GM12878 (cell line): ENCODE data around the gene CDH8. TPM values are rescaled to one million over a fixed set of nuclear protein-coding genes. Genes with fewer than 3 reads are reported as not detected.

Experiments
- ATAC-seq: fragments of 200-7000 bp; cut with Tn5 transposase; 3 replicates; pipeline ENCODE4 v1.9.1; 2020; ENCODE audit warnings: mild to moderate bottlenecking, moderate library complexity
- BruUV-seq: library from RNA; stranded (reverse); fragments of 400-500 nt; replicated peaks from 2 replicates; lab custom pipeline; 2021; lab: Mats Ljungman, UMichigan
- CTCF ChIA-PET: fragments of 300-600 bp; sonication (Branson Sonifier 250); formaldehyde crosslinking; extraction: SDS; loops from one replicate; lab custom pipeline; 2021; ENCODE audit warnings: inconsistent platforms; lab: Yijun Ruan, JAX
- POLR2A ChIA-PET: fragments of 350-600 bp; formaldehyde crosslinking; extraction: SDS; loops from one replicate; lab custom pipeline; 2021; ENCODE audit warnings: inconsistent platforms; lab: Charles Lee
- RAD21 ChIA-PET: fragments of 300-600 bp; sonication (Branson Sonifier 250); formaldehyde crosslinking; loops from one replicate; lab custom pipeline; 2023; ENCODE audit warnings: antibody characterized with exemption; ENCODE audit not compliant: unreplicated experiment; lab: Charles Lee
- SMC1A ChIA-PET: fragments of 300-600 bp; sonication (Branson Sonifier 250); formaldehyde crosslinking; loops from one replicate; lab custom pipeline; 2023; ENCODE audit not compliant: unreplicated experiment, uncharacterized antibody; lab: Charles Lee
- DNase-seq: peaks from one replicate; pipeline ENCODE4 v3.0.0-alpha.2; 2011; ENCODE audit warnings: low read depth, low spot score
- FAIRE-seq: peaks from 3 replicates; lab custom pipeline; 2011; peaks lifted over from hg19 to GRCh38; lab: Jason Lieb, UNC
- H2AFZ ChIP-seq: 2 replicates; pipeline ENCODE4 v1.6.0; 2011; ENCODE audit warnings: low read depth, low read length, control low read depth; ENCODE audit not compliant: control insufficient read depth
- H3K27ac ChIP-seq: 2 replicates; pipeline ENCODE4 v1.5.1; 2011; ENCODE audit warnings: control low read depth; ENCODE audit not compliant: control insufficient read depth, insufficient read depth
- H3K27me3 ChIP-seq, 2 experiments: replicated peaks in 1 of 2; 2 replicates each; pipeline versions ENCODE4 v1.6.0 to v1.6.1; 2011; ENCODE audit warnings: low read length in 1 of 2; ENCODE audit not compliant: control insufficient read depth in 2 of 2, insufficient read depth in 2 of 2
- H3K36me3 ChIP-seq, 2 experiments: 2 replicates each; pipeline ENCODE4 v1.5.1; 2011; ENCODE audit warnings: low read length in 1 of 2; ENCODE audit not compliant: control insufficient read depth in 2 of 2, insufficient read depth in 2 of 2
- H3K4me1 ChIP-seq: 2 replicates; pipeline ENCODE4 v1.6.1; 2011; ENCODE audit warnings: mild to moderate bottlenecking, low read length, moderate library complexity, mixed read lengths; ENCODE audit not compliant: control insufficient read depth, insufficient read depth
- H3K4me2 ChIP-seq: 2 replicates; pipeline ENCODE4 v1.6.0; 2011; ENCODE audit warnings: control low read depth; ENCODE audit not compliant: control insufficient read depth, insufficient read depth
- H3K4me3 ChIP-seq: fragments of 200-600 bp; sonication (generic); 2 replicates; pipeline ENCODE4 v1.5.1; 2016
- H3K79me2 ChIP-seq: 2 replicates; pipeline ENCODE4 v1.6.0; 2011; ENCODE audit warnings: low read length; ENCODE audit not compliant: control insufficient read depth, insufficient read depth
- H3K9ac ChIP-seq: 2 replicates; pipeline ENCODE4 v1.8.0; 2011; ENCODE audit warnings: low read length, control low read depth, mixed read lengths; ENCODE audit not compliant: control insufficient read depth, insufficient read depth
- H3K9me3 ChIP-seq: replicated peaks from 3 replicates; pipeline ENCODE4 v1.5.1; 2011; ENCODE audit warnings: mild to moderate bottlenecking, low read length; ENCODE audit not compliant: control insufficient read depth, insufficient read depth
- H4K20me1 ChIP-seq: 2 replicates; pipeline ENCODE4 v1.6.0; 2011; ENCODE audit not compliant: control insufficient read depth, insufficient read depth
- BHLHE40 ChIP-seq, 2 experiments: fragments of 450-650 bp in 1 of 2; IDR thresholded peaks; 2 replicates each; pipeline ENCODE4 v1.6.1; 2011 to 2017; ENCODE audit warnings: low read depth in 2 of 2, borderline replicate concordance in 1 of 2, improper control_type of control experiment in 1 of 2, low read length in 1 of 2, mild to moderate bottlenecking in 1 of 2
- ESRRA ChIP-seq: IDR thresholded peaks from 2 replicates; pipeline ENCODE4 v1.6.1; 2012; ENCODE audit warnings: mild to moderate bottlenecking, low read length, improper control_type of control experiment
- KDM1A ChIP-seq: fragments of 200-600 bp; sonication (generic); IDR thresholded peaks from 2 replicates; pipeline ENCODE4 v1.6.1; 2016; ENCODE audit warnings: borderline replicate concordance
- MYC ChIP-seq: IDR thresholded peaks from 2 replicates; pipeline ENCODE4 v1.6.1; 2011; ENCODE audit warnings: mild to moderate bottlenecking, low read length, moderate library complexity, inconsistent platforms; ENCODE audit not compliant: insufficient read depth, insufficient replicate concordance, insufficient read length, severe bottlenecking
- PAX8 ChIP-seq: fragments of 450-650 bp; IDR thresholded peaks from 2 replicates; pipeline ENCODE4 v1.6.1; 2017; ENCODE audit warnings: mild to moderate bottlenecking, moderate library complexity
- POLR2A ChIP-seq: IDR thresholded peaks from 2 replicates; pipeline ENCODE4 v1.6.1; 2011; ENCODE audit warnings: low read depth, mild to moderate bottlenecking, low read length
- RAD21 ChIP-seq: IDR thresholded peaks from 2 replicates; pipeline ENCODE4 v1.6.1; 2011; ENCODE audit warnings: mild to moderate bottlenecking, low read depth, low read length, moderate library complexity; ENCODE audit not compliant: insufficient read depth
- RCOR1 ChIP-seq: conservative IDR thresholded peaks from 2 replicates; pipeline ENCODE4 v1.6.1; 2012; ENCODE audit warnings: low read depth, low read length, improper control_type of control experiment
- SIN3A ChIP-seq: IDR thresholded peaks from 2 replicates; pipeline ENCODE4 v1.6.1; 2012; ENCODE audit warnings: low read depth, low read length, improper control_type of control experiment
- SMAD5 ChIP-seq: IDR thresholded peaks from 2 replicates; pipeline ENCODE4 v1.6.1; 2016; ENCODE audit warnings: antibody characterized with exemption, low read depth
- ZNF622 ChIP-seq: fragments of 450-650 bp; IDR thresholded peaks from 2 replicates; pipeline ENCODE4 v1.6.1; 2017; ENCODE audit warnings: mild to moderate bottlenecking, inconsistent platforms
- WGBS: methylation state at CpG from one replicate; pipeline ENCODE4 v1.1.6; 2016; ENCODE audit warnings: low lambda C conversion rate; ENCODE audit not compliant: insufficient replicate concordance, insufficient coverage; ENCODE audit errors: missing lambda C conversion rate; 5-methylcytosine and 5-hydroxymethylcytosine counted together
- in situ Hi-C: fragments of 300-500 bp; cut with MboI; formaldehyde crosslinking; loops from 9 replicates; pipeline ENCODE4 v1.14.3; 2018; ENCODE audit warnings: mixed read lengths
- intact Hi-C: fragments of 100-400 bp; cut with micrococcal nuclease; formaldehyde crosslinking; loops from one replicate; pipeline ENCODE4 v1.14.2; 2022; ENCODE audit not compliant: unreplicated experiment
- polyA plus RNA-seq, 11 experiments: library from polyadenylated mRNA; depleted of rRNA in 4 of 11; unstranded in 6 of 11; stranded (reverse) in 5 of 11; fragments of >200 nt; fragmentation: Nextera tagmentation in 4 of 11; fragmentation: Illumina TruSeq in 1 of 11; extraction: Ambion mirVana in 4 of 11; extraction: Trizol in 1 of 11; gene quantifications; 1 replicate in 1 of 11; 2 replicates in 10 of 11; pipeline versions ENCODE4 v1.2.1 to v1.2.3, GENCODE V29; 2011 to 2016; ENCODE audit warnings: inconsistent platforms in 2 of 11, missing spikeins in 2 of 11, low read depth in 1 of 11
- total RNA-seq, 4 experiments: library from RNA; depleted of rRNA in 3 of 4; stranded (reverse); fragments of >200 nt in 3 of 4; fragmentation: Illumina TruSeq in 1 of 4; extraction: Trizol in 1 of 4; gene quantifications; 2 replicates each; pipeline versions ENCODE4 v1.2.1 to v1.2.3, GENCODE V29; 2013 to 2021
- TF ChIP-seq, protein P1 (sequence below): fragments of 450-650 bp; IDR thresholded peaks from 2 replicates; pipeline ENCODE4 v1.6.1; 2017; ENCODE audit warnings: mild to moderate bottlenecking, low read depth, inconsistent platforms; ENCODE audit not compliant: poor library complexity, severe bottlenecking

Gene CDH8
- total and polyA plus RNA-seq, 10 of the 15 experiments (the other 5 are each of a cell fraction or from before 2014, with no cell fraction given): 0.13 to 0.68 (median 0.25) TPM; not detected in 3

DNA sequence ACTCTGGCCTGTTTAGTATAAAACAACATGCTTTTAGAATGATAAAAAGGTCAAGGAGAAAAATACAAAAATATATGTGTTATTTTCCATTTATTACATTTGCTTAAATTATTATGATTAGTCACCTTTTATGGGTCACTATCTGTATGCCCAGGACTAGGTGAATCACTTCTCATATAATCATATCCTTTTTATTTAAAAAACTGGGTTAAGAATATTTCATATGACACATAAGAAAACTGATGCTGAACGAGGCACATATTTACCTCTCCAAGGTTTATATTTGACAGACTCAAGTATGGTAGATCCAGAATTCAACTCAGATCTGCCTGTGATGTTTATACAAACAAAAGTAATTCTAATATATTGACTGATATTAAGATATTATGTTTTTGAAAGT is 134.5 kb downstream of the CDH8 start:
- H2AFZ ChIP-seq: no peak overlapping the region
- POLR2A ChIA-PET: no interaction called here
- TF ChIP-seq RCOR1: no peak
- no peak for TF ChIP-seq BHLHE40 (IDR thresholded peaks at IDR 0.05; ENCODE audit: borderline replicate concordance in 1 of 2, low read depth in 2 of 2, low read length in 1 of 2)
- no peak for TF ChIP-seq ESRRA
- TF ChIP-seq, all 136 proteins: peak for 0
- Histone ChIP-seq H4K20me1 (no peaks in the 10 kb centered on the region), H3K27me3 (no peaks in the 10 kb centered on the region; a peak in 1 of 4 replicates), H3K4me3 (no peak overlapping the region), H3K4me1 (no peaks in the 10 kb centered on the region), H3K9me3 (no peaks in the 10 kb centered on the region), H3K79me2 (no peaks in the 10 kb centered on the region), H3K4me2 (no peak overlapping the region), H3K9ac (no peak overlapping the region), H3K27ac (no peak overlapping the region), H3K36me3 (no peaks in the 10 kb centered on the region)
- FAIRE-seq (no peak), DNase-seq (no peak), ATAC-seq (no peak)
- ChIA-PET RAD21 (no interaction called here), SMC1A (no interaction called here), CTCF (interaction anchor here (0.9 kb wide), 1 partner anchor 32 kb away, joined by 3 read pairs; no protein-coding TSS in a partner anchor)
- BruUV-seq: no TSS peak
- in situ Hi-C loops (no loop called here), intact Hi-C loops (no loop called here)
- 4% methylated on average over 1 of the region's 1 CpG for WGBS

DNA sequence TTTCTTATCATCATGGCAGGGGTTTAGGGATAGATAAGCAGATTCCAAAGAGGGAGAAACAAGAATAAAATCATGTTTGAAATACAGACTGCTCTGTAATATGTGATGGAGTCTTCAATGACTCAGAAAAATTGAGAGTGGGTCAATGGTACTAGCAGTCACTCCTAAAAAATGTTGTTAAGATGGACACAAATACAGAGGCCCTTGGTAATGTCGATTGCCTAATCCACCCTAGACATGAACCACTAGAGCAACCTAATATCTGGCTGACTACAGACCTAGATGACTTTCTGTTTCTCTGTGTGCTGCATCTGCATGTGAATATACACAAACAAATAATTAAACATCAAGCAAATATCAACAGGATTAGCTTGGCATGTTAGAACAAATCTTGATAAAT is 135.8 kb downstream of the CDH8 start:
- POLR2A ChIA-PET: interaction anchor here (0.6 kb wide), 1 partner anchor 577 kb away, joined by 4 read pairs; no protein-coding TSS in a partner anchor
- H3K9ac ChIP-seq: no peak overlapping the region

More for the DNA sequence above, 135.8 kb downstream of the CDH8 start:
- ChIA-PET SMC1A (interaction anchor here (0.8 to 1.7 kb wide), 3 partner anchors 9 to 26 kb away, joined by 3 to 6 read pairs (median 3); no protein-coding TSS in a partner anchor), RAD21 (no interaction called here), CTCF (interaction anchor here (0.7 kb wide), 1 partner anchor 910 kb away, joined by 3 read pairs; no protein-coding TSS in a partner anchor)
- no peaks in the 10 kb centered on the region for H3K4me1 ChIP-seq
- BruUV-seq: no TSS peak
- in situ Hi-C loops (no loop called here), intact Hi-C loops (no loop called here)
- TF ChIP-seq, protein P1, sequence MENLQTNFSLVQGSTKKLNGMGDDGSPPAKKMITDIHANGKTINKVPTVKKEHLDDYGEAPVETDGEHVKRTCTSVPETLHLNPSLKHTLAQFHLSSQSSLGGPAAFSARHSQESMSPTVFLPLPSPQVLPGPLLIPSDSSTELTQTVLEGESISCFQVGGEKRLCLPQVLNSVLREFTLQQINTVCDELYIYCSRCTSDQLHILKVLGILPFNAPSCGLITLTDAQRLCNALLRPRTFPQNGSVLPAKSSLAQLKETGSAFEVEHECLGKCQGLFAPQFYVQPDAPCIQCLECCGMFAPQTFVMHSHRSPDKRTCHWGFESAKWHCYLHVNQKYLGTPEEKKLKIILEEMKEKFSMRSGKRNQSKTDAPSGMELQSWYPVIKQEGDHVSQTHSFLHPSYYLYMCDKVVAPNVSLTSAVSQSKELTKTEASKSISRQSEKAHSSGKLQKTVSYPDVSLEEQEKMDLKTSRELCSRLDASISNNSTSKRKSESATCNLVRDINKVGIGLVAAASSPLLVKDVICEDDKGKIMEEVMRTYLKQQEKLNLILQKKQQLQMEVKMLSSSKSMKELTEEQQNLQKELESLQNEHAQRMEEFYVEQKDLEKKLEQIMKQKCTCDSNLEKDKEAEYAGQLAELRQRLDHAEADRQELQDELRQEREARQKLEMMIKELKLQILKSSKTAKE: no peak
- TF ChIP-seq POLR2A (no peak), ZNF622 (no peak), MYC (no peak), RAD21 (no peak), SMAD5 (no peak), SIN3A (no peak), PAX8 (no peak), KDM1A (no peak)
- H3K36me3 ChIP-seq: no peaks in the 10 kb centered on the region
- H3K79me2 ChIP-seq: no peaks in the 10 kb centered on the region
- 0% methylated on average over 1 of the region's 1 CpG for WGBS
- no peak overlapping the region for H3K4me3 ChIP-seq
- FAIRE-seq: no peak
- no peak for DNase-seq
- H3K4me2 ChIP-seq: no peak overlapping the region
- H3K9me3 ChIP-seq: no peaks in the 10 kb centered on the region
- no peaks in the 10 kb centered on the region for H3K27me3 ChIP-seq
- H3K27ac ChIP-seq: no peak overlapping the region
- H2AFZ ChIP-seq: no peak overlapping the region
- no peaks in the 10 kb centered on the region for H4K20me1 ChIP-seq
- no peak for ATAC-seq
